Measurements from ENCODE around the gene CCDC59. TPM values are rescaled to one million over a fixed set of nuclear protein-coding genes. Genes with fewer than 3 reads are reported as not detected.

Gene CCDC59
- total and polyA plus RNA-seq, 9 of the 15 experiments (the other 6 are each of a cell fraction or from before 2014, with no cell fraction given), result 34.0 to 186 (median 119) TPM

DNA sequence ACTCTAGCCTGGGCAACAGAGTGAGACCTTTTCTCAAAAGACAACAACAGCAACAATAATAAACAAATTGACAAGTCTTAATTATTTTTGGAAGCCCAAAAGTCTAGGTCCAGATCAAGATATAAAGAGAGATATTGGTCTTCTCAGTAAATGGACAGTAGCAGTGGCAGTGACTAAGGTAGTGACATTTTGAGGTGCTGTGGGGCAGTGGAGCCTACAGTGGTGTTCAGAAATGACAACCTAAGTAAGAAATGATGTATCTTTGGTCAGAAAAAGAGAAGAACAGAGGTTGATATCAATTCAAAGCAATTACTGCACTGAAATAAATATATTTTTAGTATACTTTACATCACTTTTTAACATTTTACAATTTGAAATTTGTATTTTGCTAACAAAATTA lies 20.8 kb upstream of the CCDC59 start:
- H3K4me3 ChIP-seq, result no peak overlapping the region
- no peak for ATAC-seq
- no peak overlapping the region for H2AFZ ChIP-seq (ENCODE audit: low read depth, low read length)
- no peak overlapping the region for H3K27ac ChIP-seq (ENCODE audit: extremely low read depth, low read depth, low read length)
- no peaks in the 10 kb centered on the region for H3K9me1 ChIP-seq (ENCODE audit: control insufficient read depth, insufficient read depth, low read length)
- H3K9me3 ChIP-seq (replicated peaks; ENCODE audit: control insufficient read depth, insufficient read depth, low read depth, low read length), result 0 out of 2 replicates have a peak, but pooled peaks cover 2% of the 10 kb centered on the region
- BruUV-seq (replicated peaks), result no TSS peak
- ChIA-PET POLR2A (no interaction called here), CTCF (ENCODE audit: low intra/inter-chr PET ratio) (no interaction called here)
- H3K27me3 ChIP-seq (ENCODE audit: control insufficient read depth in 2 of 2, insufficient read depth in 2 of 2, low read length in 2 of 2), result no peaks in the 10 kb centered on the region
- H4K20me1 ChIP-seq (replicated peaks; ENCODE audit: control insufficient read depth, insufficient read depth, low read length), result no peaks in the 10 kb centered on the region
- H3K79me2 ChIP-seq (ENCODE audit: control insufficient read depth, insufficient read depth, low read length), result no peaks in the 10 kb centered on the region
- no peak overlapping the region for H3K4me2 ChIP-seq (ENCODE audit: insufficient read depth, low read length)
- intact Hi-C loops (cut with micrococcal nuclease), result no loop called here
- no peaks in the 10 kb centered on the region for H3K4me1 ChIP-seq (replicated peaks in 1 of 2; ENCODE audit: control insufficient read depth in 2 of 2, insufficient read depth in 2 of 2, low read length in 2 of 2)
- in situ Hi-C loops (cut with MboI), result no loop called here
- DNase-seq (ENCODE audit: extremely low read depth in 1 of 4, low spot score in 3 of 4), result no peak
- FAIRE-seq, result no peak
- no peaks in the 10 kb centered on the region for H3K36me3 ChIP-seq (ENCODE audit: control insufficient read depth, insufficient read depth, low read length)
- TF ChIP-seq ZNF695 (CRISPR knock-in tag; IDR thresholded peaks at IDR 0.05) (no peak), SREBF1 (IDR thresholded peaks at IDR 0.05; ENCODE audit: borderline replicate concordance, low read depth, low read length) (no peak), GABPB2 (CRISPR knock-in tag; conservative IDR thresholded peaks at IDR 0.05) (no peak), ZC3H11A (IDR thresholded peaks at IDR 0.05; ENCODE audit: low read depth, low read length) (no peak), ZNF75A (CRISPR knock-in tag; IDR thresholded peaks at IDR 0.05) (no peak), CREM (IDR thresholded peaks at IDR 0.05; ENCODE audit: low read depth) (no peak), CBX8 (IDR thresholded peaks at IDR 0.05; ENCODE audit: borderline replicate concordance, extremely low read depth, low read depth, low read length, poor library complexity, severe bottlenecking) (no peak), NR1H2 (CRISPR knock-in tag; IDR thresholded peaks at IDR 0.05) (no peak), STAT5B (CRISPR knock-in tag; IDR thresholded peaks at IDR 0.05) (no peak), SMC3 (conservative IDR thresholded peaks at IDR 0.05; ENCODE audit: insufficient read depth, low read depth, low read length) (no peak), TRIM24 (IDR thresholded peaks at IDR 0.05) (no peak), ADNP (tag; IDR thresholded peaks at IDR 0.05) (no peak), CCNT2 (IDR thresholded peaks at IDR 0.05; ENCODE audit: borderline replicate concordance, extremely low read depth, insufficient read length, low read depth, low read length) (no peak), MYC (IDR thresholded peaks at IDR 0.05; ENCODE audit: low read depth, low read length) (no peak), MYC (CRISPR knock-in tag; IDR thresholded peaks at IDR 0.05; ENCODE audit: borderline replicate concordance, low read depth) (no peak)
- TF ChIP-seq, protein P1, sequence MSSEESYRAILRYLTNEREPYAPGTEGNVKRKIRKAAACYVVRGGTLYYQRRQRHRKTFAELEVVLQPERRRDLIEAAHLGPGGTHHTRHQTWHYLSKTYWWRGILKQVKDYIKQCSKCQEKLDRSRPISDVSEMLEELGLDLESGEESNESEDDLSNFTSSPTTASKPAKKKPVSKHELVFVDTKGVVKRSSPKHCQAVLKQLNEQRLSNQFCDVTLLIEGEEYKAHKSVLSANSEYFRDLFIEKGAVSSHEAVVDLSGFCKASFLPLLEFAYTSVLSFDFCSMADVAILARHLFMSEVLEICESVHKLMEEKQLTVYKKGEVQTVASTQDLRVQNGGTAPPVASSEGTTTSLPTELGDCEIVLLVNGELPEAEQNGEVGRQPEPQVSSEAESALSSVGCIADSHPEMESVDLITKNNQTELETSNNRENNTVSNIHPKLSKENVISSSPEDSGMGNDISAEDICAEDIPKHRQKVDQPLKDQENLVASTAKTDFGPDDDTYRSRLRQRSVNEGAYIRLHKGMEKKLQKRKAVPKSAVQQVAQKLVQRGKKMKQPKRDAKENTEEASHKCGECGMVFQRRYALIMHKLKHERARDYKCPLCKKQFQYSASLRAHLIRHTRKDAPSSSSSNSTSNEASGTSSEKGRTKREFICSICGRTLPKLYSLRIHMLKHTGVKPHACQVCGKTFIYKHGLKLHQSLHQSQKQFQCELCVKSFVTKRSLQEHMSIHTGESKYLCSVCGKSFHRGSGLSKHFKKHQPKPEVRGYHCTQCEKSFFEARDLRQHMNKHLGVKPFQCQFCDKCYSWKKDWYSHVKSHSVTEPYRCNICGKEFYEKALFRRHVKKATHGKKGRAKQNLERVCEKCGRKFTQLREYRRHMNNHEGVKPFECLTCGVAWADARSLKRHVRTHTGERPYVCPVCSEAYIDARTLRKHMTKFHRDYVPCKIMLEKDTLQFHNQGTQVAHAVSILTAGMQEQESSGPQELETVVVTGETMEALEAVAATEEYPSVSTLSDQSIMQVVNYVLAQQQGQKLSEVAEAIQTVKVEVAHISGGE (CRISPR knock-in tag; IDR thresholded peaks at IDR 0.05), result no peak
- TF ChIP-seq, protein P2, sequence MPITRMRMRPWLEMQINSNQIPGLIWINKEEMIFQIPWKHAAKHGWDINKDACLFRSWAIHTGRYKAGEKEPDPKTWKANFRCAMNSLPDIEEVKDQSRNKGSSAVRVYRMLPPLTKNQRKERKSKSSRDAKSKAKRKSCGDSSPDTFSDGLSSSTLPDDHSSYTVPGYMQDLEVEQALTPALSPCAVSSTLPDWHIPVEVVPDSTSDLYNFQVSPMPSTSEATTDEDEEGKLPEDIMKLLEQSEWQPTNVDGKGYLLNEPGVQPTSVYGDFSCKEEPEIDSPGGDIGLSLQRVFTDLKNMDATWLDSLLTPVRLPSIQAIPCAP (CRISPR knock-in tag; IDR thresholded peaks at IDR 0.05; ENCODE audit: borderline replicate concordance), result no peak
- TF ChIP-seq, protein P3, sequence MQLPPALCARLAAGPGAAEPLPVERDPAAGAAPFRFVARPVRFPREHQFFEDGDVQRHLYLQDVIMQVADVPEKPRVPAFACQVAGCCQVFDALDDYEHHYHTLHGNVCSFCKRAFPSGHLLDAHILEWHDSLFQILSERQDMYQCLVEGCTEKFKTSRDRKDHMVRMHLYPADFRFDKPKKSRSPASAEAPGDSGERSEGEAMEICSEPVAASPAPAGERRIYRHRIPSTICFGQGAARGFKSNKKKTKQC (CRISPR knock-in tag; IDR thresholded peaks at IDR 0.05), result no peak
- no peak overlapping the region for H3K9ac ChIP-seq (ENCODE audit: insufficient read depth in 1 of 2, low read depth in 2 of 2, low read length in 2 of 2)
